ENCODE results near the gene TBC1D10B.

TBC1D10B gene

GRCh38 chr16:30377812-30378235 is 7.5 kb upstream of the TBC1D10B start:
- WGBS, result under 1% methylated on average over 36 of the region's 39 CpGs
- H2AFZ ChIP-seq (ENCODE audit: low read depth, low read length), result no peak overlapping the region
- H3K4me2 ChIP-seq (ENCODE audit: low read length, poor library complexity, severe bottlenecking), result peak overlapping the region; percentile 89

DNA sequence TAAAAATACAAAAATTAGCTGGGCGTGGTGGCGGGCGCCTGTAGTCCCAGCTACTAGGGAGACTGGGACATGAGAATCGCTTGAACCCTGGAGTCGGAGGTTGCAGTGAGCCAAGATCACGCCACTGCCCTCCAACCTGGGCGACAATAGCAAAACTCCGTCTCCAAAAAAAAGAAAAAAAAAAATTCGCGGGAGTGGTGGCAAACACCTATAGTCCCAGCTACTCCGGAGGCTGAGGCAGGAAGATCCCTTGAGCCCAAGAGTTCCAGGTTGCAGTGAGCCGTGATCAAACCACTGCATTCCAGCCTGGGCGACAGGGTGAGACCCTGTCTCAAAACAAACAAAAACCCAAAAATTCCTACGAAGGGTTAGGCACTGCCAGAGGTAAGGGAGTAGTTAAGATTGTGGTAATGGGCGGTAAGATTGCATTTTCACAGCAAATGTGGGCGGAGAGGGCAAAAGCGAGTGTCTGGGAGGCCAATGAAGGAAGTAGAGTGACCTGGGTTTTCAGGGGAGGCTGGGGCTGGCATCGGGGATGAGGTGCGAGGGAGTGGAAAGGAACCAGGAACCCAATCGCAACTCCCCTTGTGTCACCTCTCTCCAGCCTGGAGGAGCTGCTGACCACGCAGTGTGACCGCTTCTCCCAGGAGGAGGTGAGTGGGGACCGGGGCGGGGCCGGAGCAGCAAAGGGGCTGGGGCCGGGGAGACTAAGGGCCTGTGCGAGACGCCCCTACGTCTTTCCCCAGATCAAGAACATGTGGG is 6.9 kb upstream of the TBC1D10B start:
- Histone ChIP-seq H3K14ac (ENCODE audit: low read length in 2 of 2) (peak overlapping the region in 1 of 2 experiments; percentile 26), H2BK15ac (ENCODE audit: low read depth, poor library complexity, severe bottlenecking) (peak overlapping the region; percentile 92), H3K79me1 (replicated peaks; ENCODE audit: low read length, poor library complexity, severe bottlenecking) (peaks cover 8% of the 10 kb centered on the region), H2BK5ac (ENCODE audit: low read depth, low read length, poor library complexity, severe bottlenecking) (peak overlapping the region; percentile 84), H2AFZ (ENCODE audit: low read depth, low read length) (peak overlapping the region; percentile 60), H3K27ac (ENCODE audit: low read length, poor library complexity, severe bottlenecking) (peak overlapping the region; percentile 99), H4K91ac (ENCODE audit: low read length) (peak overlapping the region; percentile 88), H3K4me2 (ENCODE audit: low read length, poor library complexity, severe bottlenecking) (peak overlapping the region; percentile 89), H3K23ac (ENCODE audit: low read length in 2 of 2) (no peak overlapping the region), H3K36me3 (ENCODE audit: control insufficient read depth in 1 of 2, insufficient read depth in 2 of 2, low read depth in 1 of 2, low read length in 2 of 2) (peaks cover 7% of the 10 kb centered on the region in 2 experiments), H2BK120ac (ENCODE audit: low read depth, low read length) (no peak overlapping the region), H3K27me3 (ENCODE audit: control insufficient read depth in 1 of 2, insufficient read depth in 1 of 2, low read length in 2 of 2) (no peaks in the 10 kb centered on the region), H3K9me3 (ENCODE audit: control insufficient read depth, low read length) (no peaks in the 10 kb centered on the region), H3K4me1 (ENCODE audit: control insufficient read depth, insufficient read depth, low read depth, low read length) (peaks cover 18% of the 10 kb centered on the region), H3K9ac (ENCODE audit: low read length) (peak overlapping the region; percentile 97), H3K18ac (ENCODE audit: low read depth in 1 of 2, low read length in 2 of 2) (peak overlapping the region; percentile 93 to 99), H2BK12ac (ENCODE audit: low read length in 2 of 2) (peak overlapping the region in 1 of 2 experiments; percentile 69), H2AK5ac (ENCODE audit: low read length, severe bottlenecking) (peak overlapping the region; percentile 50), H3K4ac (ENCODE audit: low read depth in 1 of 2, low read length in 2 of 2) (peak overlapping the region; percentile 67 to 75), H4K8ac (ENCODE audit: low read length) (peak overlapping the region; percentile 94), H3K4me3 (ENCODE audit: insufficient read depth in 1 of 2, low read depth in 1 of 2, low read length in 2 of 2) (peak overlapping the region; percentile 57 to 78)
- no peak for DNase-seq
- 47% methylated on average over 29 of the region's 29 CpGs for WGBS

More at GRCh38 chr16:30377812-30378235, 7.5 kb upstream of the TBC1D10B start:
- Histone ChIP-seq H3K18ac (ENCODE audit: low read depth in 1 of 2, low read length in 2 of 2) (peak overlapping the region; percentile 93 to 99), H2BK120ac (ENCODE audit: low read depth, low read length) (peak overlapping the region; percentile 99), H2BK12ac (ENCODE audit: low read length in 2 of 2) (no peak overlapping the region), H4K91ac (ENCODE audit: low read length) (peak overlapping the region; percentile 88), H3K9me3 (ENCODE audit: control insufficient read depth, low read length) (no peaks in the 10 kb centered on the region), H3K14ac (ENCODE audit: low read length in 2 of 2) (peak overlapping the region in 1 of 2 experiments; percentile 76), H3K36me3 (ENCODE audit: control insufficient read depth in 1 of 2, insufficient read depth in 2 of 2, low read depth in 1 of 2, low read length in 2 of 2) (peaks cover 7% of the 10 kb centered on the region in 2 experiments), H3K79me1 (replicated peaks; ENCODE audit: low read length, poor library complexity, severe bottlenecking) (peaks cover 8% of the 10 kb centered on the region), H2AK5ac (ENCODE audit: low read length, severe bottlenecking) (no peak overlapping the region), H3K23ac (ENCODE audit: low read length in 2 of 2) (peak overlapping the region in 1 of 2 experiments; percentile 96), H4K8ac (ENCODE audit: low read length) (peak overlapping the region; percentile 94), H3K4me1 (ENCODE audit: control insufficient read depth, insufficient read depth, low read depth, low read length) (peaks cover 18% of the 10 kb centered on the region), H2BK15ac (ENCODE audit: low read depth, poor library complexity, severe bottlenecking) (peak overlapping the region; percentile 86), H2BK5ac (ENCODE audit: low read depth, low read length, poor library complexity, severe bottlenecking) (peak overlapping the region; percentile 84), H3K4ac (ENCODE audit: low read depth in 1 of 2, low read length in 2 of 2) (peak overlapping the region; percentile 67 to 93), H3K27ac (ENCODE audit: low read length, poor library complexity, severe bottlenecking) (peak overlapping the region; percentile 99), H3K4me3 (ENCODE audit: insufficient read depth in 1 of 2, low read depth in 1 of 2, low read length in 2 of 2) (peak overlapping the region; percentile 57 to 78), H3K27me3 (ENCODE audit: control insufficient read depth in 1 of 2, insufficient read depth in 1 of 2, low read length in 2 of 2) (no peaks in the 10 kb centered on the region), H3K9ac (ENCODE audit: low read length) (peak overlapping the region; percentile 97)
- peak; percentile 90 for DNase-seq

- no peak overlapping the region for H2AK5ac ChIP-seq (ENCODE audit: low read length, severe bottlenecking)
- H2AFZ ChIP-seq (ENCODE audit: low read depth, low read length), result no peak overlapping the region
- H3K27me3 ChIP-seq (ENCODE audit: control insufficient read depth in 1 of 2, insufficient read depth in 1 of 2, low read length in 2 of 2), result no peaks in the 10 kb centered on the region
- DNase-seq, result no peak
- H2BK5ac ChIP-seq (ENCODE audit: low read depth, low read length, poor library complexity, severe bottlenecking), result no peak overlapping the region
- H3K9me3 ChIP-seq (ENCODE audit: control insufficient read depth, low read length), result no peaks in the 10 kb centered on the region
- peak overlapping the region; percentile 39 for H2BK15ac ChIP-seq (ENCODE audit: low read depth, poor library complexity, severe bottlenecking)
- no peak overlapping the region for H3K18ac ChIP-seq (ENCODE audit: low read depth in 1 of 2, low read length in 2 of 2)
- no peak overlapping the region for H3K4me2 ChIP-seq (ENCODE audit: low read length, poor library complexity, severe bottlenecking)
- H3K4me3 ChIP-seq (ENCODE audit: insufficient read depth in 1 of 2, low read depth in 1 of 2, low read length in 2 of 2), result no peak overlapping the region
- peaks cover 15% of the 10 kb centered on the region for H3K4me1 ChIP-seq (ENCODE audit: control insufficient read depth, insufficient read depth, low read depth, low read length)
- peak overlapping the region in 1 of 2 experiments; percentile 75 for H2BK12ac ChIP-seq (ENCODE audit: low read length in 2 of 2)
- H3K23ac ChIP-seq (ENCODE audit: low read length in 2 of 2), result no peak overlapping the region
- H3K4ac ChIP-seq (ENCODE audit: low read depth in 1 of 2, low read length in 2 of 2), result peak overlapping the region; percentile 19 to 57
- peaks cover 6 to 7% of the 10 kb centered on the region in 2 experiments for H3K36me3 ChIP-seq (ENCODE audit: control insufficient read depth in 1 of 2, insufficient read depth in 2 of 2, low read depth in 1 of 2, low read length in 2 of 2)
- peak overlapping the region; percentile 29 for H4K8ac ChIP-seq (ENCODE audit: low read length)
- no peak overlapping the region for H3K14ac ChIP-seq (ENCODE audit: low read length in 2 of 2)
- no peak overlapping the region for H3K9ac ChIP-seq (ENCODE audit: low read length)
- 98% methylated on average over 6 of the region's 8 CpGs for WGBS
- no peak overlapping the region for H4K91ac ChIP-seq (ENCODE audit: low read length)
- H2BK120ac ChIP-seq (ENCODE audit: low read depth, low read length), result no peak overlapping the region
- no peak overlapping the region for H3K27ac ChIP-seq (ENCODE audit: low read length, poor library complexity, severe bottlenecking)
- H3K79me1 ChIP-seq (replicated peaks; ENCODE audit: low read length, poor library complexity, severe bottlenecking), result peaks cover 8% of the 10 kb centered on the region
Measured at GRCh38 chr16:30376461-30376902, 6.2 kb upstream of the TBC1D10B start.

GRCh38 chr16:30375864-30376263 is 5.6 kb upstream of the TBC1D10B start:
- 97% methylated on average over 8 of the region's 8 CpGs for WGBS

More at GRCh38 chr16:30375864-30376263, 5.6 kb upstream of the TBC1D10B start:
- Histone ChIP-seq H3K4me3 (ENCODE audit: insufficient read depth in 1 of 2, low read depth in 1 of 2, low read length in 2 of 2) (no peak overlapping the region), H2AFZ (ENCODE audit: low read depth, low read length) (no peak overlapping the region), H3K9ac (ENCODE audit: low read length) (no peak overlapping the region), H3K27me3 (ENCODE audit: control insufficient read depth in 1 of 2, insufficient read depth in 1 of 2, low read length in 2 of 2) (no peaks in the 10 kb centered on the region), H3K4me2 (ENCODE audit: low read length, poor library complexity, severe bottlenecking) (no peak overlapping the region), H3K36me3 (ENCODE audit: control insufficient read depth in 1 of 2, insufficient read depth in 2 of 2, low read depth in 1 of 2, low read length in 2 of 2) (peaks cover 0 to 7% of the 10 kb centered on the region in 2 experiments), H4K91ac (ENCODE audit: low read length) (no peak overlapping the region), H3K79me1 (replicated peaks; ENCODE audit: low read length, poor library complexity, severe bottlenecking) (peaks cover 6% of the 10 kb centered on the region), H3K27ac (ENCODE audit: low read length, poor library complexity, severe bottlenecking) (no peak overlapping the region), H3K18ac (ENCODE audit: low read depth in 1 of 2, low read length in 2 of 2) (no peak overlapping the region), H3K14ac (ENCODE audit: low read length in 2 of 2) (no peak overlapping the region), H2AK5ac (ENCODE audit: low read length, severe bottlenecking) (peak overlapping the region; percentile 80), H2BK15ac (ENCODE audit: low read depth, poor library complexity, severe bottlenecking) (peak overlapping the region; percentile 75), H3K9me3 (ENCODE audit: control insufficient read depth, low read length) (no peaks in the 10 kb centered on the region), H4K8ac (ENCODE audit: low read length) (no peak overlapping the region), H2BK5ac (ENCODE audit: low read depth, low read length, poor library complexity, severe bottlenecking) (no peak overlapping the region), H3K23ac (ENCODE audit: low read length in 2 of 2) (no peak overlapping the region), H2BK120ac (ENCODE audit: low read depth, low read length) (no peak overlapping the region), H3K4ac (ENCODE audit: low read depth in 1 of 2, low read length in 2 of 2) (no peak overlapping the region), H3K4me1 (ENCODE audit: control insufficient read depth, insufficient read depth, low read depth, low read length) (peaks cover 14% of the 10 kb centered on the region), H2BK12ac (ENCODE audit: low read length in 2 of 2) (peak overlapping the region in 1 of 2 experiments; percentile 10)
- DNase-seq, result no peak

Data from mesenchymal stem cell (in vitro differentiated cells and primary cell).